Chondrocyte (in vitro differentiated cells): Measurements from ENCODE around the gene SULF2. TPM values are rescaled to one million over a fixed set of nuclear protein-coding genes. Genes with fewer than 3 reads are reported as not detected.

Experiments
- DNase-seq: peaks from one replicate; pipeline ENCODE4 v3.0.0; 2021; ENCODE audit warnings: mixed read lengths, low spot score
- H3K27ac Mint-ChIP-seq: one replicate; pipeline ENCODE4 v1.8.0; 2021; ENCODE audit warnings: mild to moderate bottlenecking, moderate library complexity, mixed read lengths; ENCODE audit not compliant: unreplicated experiment
- H3K27me3 Mint-ChIP-seq: 2 replicates; pipeline ENCODE4 v1.8.0; 2021; ENCODE audit warnings: low read depth, mixed read lengths
- H3K36me3 Mint-ChIP-seq: 2 replicates; pipeline ENCODE4 v1.8.0; 2021; ENCODE audit warnings: low read depth, mixed read lengths
- H3K4me1 Mint-ChIP-seq: 2 replicates; pipeline ENCODE4 v1.8.0; 2021; ENCODE audit warnings: low read depth, mild to moderate bottlenecking, mixed read lengths
- H3K4me3 Mint-ChIP-seq: one replicate; pipeline ENCODE4 v1.8.0; 2021; ENCODE audit warnings: mild to moderate bottlenecking, moderate library complexity, mixed read lengths; ENCODE audit not compliant: unreplicated experiment
- H3K9me3 Mint-ChIP-seq: 2 replicates; pipeline ENCODE4 v1.8.0; 2021; ENCODE audit warnings: low read depth, mixed read lengths
- CTCF ChIP-seq: fragments of 200-600 bp; sonication (generic); IDR thresholded peaks from 2 replicates; pipeline ENCODE4 v1.5.0; 2021; ENCODE audit warnings: antibody characterized with exemption, mild to moderate bottlenecking, moderate library complexity
- total RNA-seq: library from RNA; stranded (reverse); gene quantifications from 3 replicates; pipeline ENCODE4 v1.2.1, GENCODE V29; 2021

SULF2 gene
- total RNA-seq, 1 donor from 2014 or later: 82.4 TPM

- Mint-ChIP-seq H3K9me3 (no peaks in the 10 kb centered on the region), H3K36me3 (peaks cover 10% of the 10 kb centered on the region), H3K4me1 (no peaks in the 10 kb centered on the region), H3K4me3 (no peak overlapping the region), H3K27ac (no peak overlapping the region), H3K27me3 (no peaks in the 10 kb centered on the region)
- DNase-seq: no peak
- no peak for TF ChIP-seq CTCF
Measured at GRCh38 chr20:47672886-47673670, 112.2 kb downstream of the SULF2 start.

GRCh38 chr20:47672166-47672565, 113.1 kb downstream of the SULF2 start:
- H3K36me3 Mint-ChIP-seq: peaks cover 11% of the 10 kb centered on the region
- no peak overlapping the region for H3K4me3 Mint-ChIP-seq
- TF ChIP-seq CTCF: no peak
- H3K4me1 Mint-ChIP-seq: no peaks in the 10 kb centered on the region
- H3K27me3 Mint-ChIP-seq: no peaks in the 10 kb centered on the region
- no peaks in the 10 kb centered on the region for H3K9me3 Mint-ChIP-seq
- H3K27ac Mint-ChIP-seq: no peak overlapping the region
- no peak for DNase-seq

GRCh38 chr20:47670913-47671312, 114.4 kb downstream of the SULF2 start:
- H3K4me1 Mint-ChIP-seq: no peaks in the 10 kb centered on the region
- DNase-seq: no peak
- no peak for TF ChIP-seq CTCF
- peaks cover 11% of the 10 kb centered on the region for H3K36me3 Mint-ChIP-seq
- no peak overlapping the region for H3K4me3 Mint-ChIP-seq
- H3K27me3 Mint-ChIP-seq: no peaks in the 10 kb centered on the region
- H3K27ac Mint-ChIP-seq: no peak overlapping the region
- no peaks in the 10 kb centered on the region for H3K9me3 Mint-ChIP-seq

GRCh38 chr20:47669927-47670890, 115.1 kb downstream of the SULF2 start:
- Mint-ChIP-seq H3K27me3 (no peaks in the 10 kb centered on the region), H3K4me1 (no peaks in the 10 kb centered on the region), H3K4me3 (no peak overlapping the region), H3K9me3 (no peaks in the 10 kb centered on the region), H3K27ac (no peak overlapping the region), H3K36me3 (peaks cover 11% of the 10 kb centered on the region)
- DNase-seq: no peak
- no peak for TF ChIP-seq CTCF

- no peaks in the 10 kb centered on the region for H3K27me3 Mint-ChIP-seq
- TF ChIP-seq CTCF: no peak
- H3K36me3 Mint-ChIP-seq: peaks cover 11% of the 10 kb centered on the region
- H3K9me3 Mint-ChIP-seq: no peaks in the 10 kb centered on the region
- H3K4me1 Mint-ChIP-seq: no peaks in the 10 kb centered on the region
- H3K27ac Mint-ChIP-seq: no peak overlapping the region
- H3K4me3 Mint-ChIP-seq: no peak overlapping the region
- no peak for DNase-seq
Measured at GRCh38 chr20:47669489-47669888, 115.8 kb downstream of the SULF2 start.
